CD4-positive, alpha-beta memory T cell (primary cell): ENCODE measurements around the gene MSH4. TPM values are rescaled to one million over a fixed set of nuclear protein-coding genes. Genes with fewer than 3 reads are reported as not detected.
A peak's percentile ranks its signal among the peaks of the same experiment; 100 is the strongest.

Experiments used
- CTCF ChIA-PET: fragments of 350-600 bp; sonication (Branson Sonifier 250); formaldehyde crosslinking; loops from one replicate; lab custom pipeline; 2021; ENCODE audit warnings: inconsistent platforms; ENCODE audit not compliant: partially characterized antibody; lab: Charles Lee
- POLR2A ChIA-PET: fragments of 350-600 bp; sonication (Branson Sonifier 250); formaldehyde crosslinking; loops from one replicate; lab custom pipeline; 2021; ENCODE audit not compliant: partially characterized antibody; lab: Charles Lee
- DNase-seq, 5 donors: peaks; one replicate each; pipeline versions ENCODE4 v3.0.0 to v3.0.0-alpha.2; 2020 to 2022; ENCODE audit warnings: mixed read lengths in 1 of 5
- H3K27ac ChIP-seq: one replicate; pipeline ENCODE4 v1.7.0; 2013; ENCODE audit warnings: low read depth, low read length
- H3K27me3 ChIP-seq: 2 replicates; pipeline ENCODE4 v1.7.0; 2013; ENCODE audit warnings: mild to moderate bottlenecking, low read length, moderate library complexity; ENCODE audit not compliant: insufficient read depth
- H3K36me3 ChIP-seq: 2 replicates; pipeline ENCODE4 v1.7.0; 2013; ENCODE audit warnings: mild to moderate bottlenecking, low read length, moderate library complexity; ENCODE audit not compliant: insufficient read depth
- H3K4me1 ChIP-seq: 2 replicates; pipeline ENCODE4 v1.7.0; 2013; ENCODE audit warnings: mild to moderate bottlenecking, low read length, moderate library complexity; ENCODE audit not compliant: insufficient read depth
- H3K4me3 ChIP-seq, 2 donors: one replicate each; pipeline ENCODE4 v1.7.0; 2013; ENCODE audit warnings: low read length in 2 of 2, mild to moderate bottlenecking in 1 of 2
- H3K9me3 ChIP-seq, 2 donors: one replicate each; pipeline ENCODE4 v1.7.0; 2013; ENCODE audit warnings: low read length in 2 of 2, control low read depth in 1 of 2; ENCODE audit not compliant: control insufficient read depth in 1 of 2
- H3K27ac Mint-ChIP-seq, 7 donors: one replicate each; pipeline ENCODE4 v1.8.0; 2020 to 2021; ENCODE audit warnings: mixed read lengths in 7 of 7, mild to moderate bottlenecking in 6 of 7, inconsistent platforms in 3 of 7, moderate library complexity in 3 of 7
- H3K27me3 Mint-ChIP-seq, 2 donors: one replicate each; pipeline ENCODE4 v1.8.0; 2020 to 2021; ENCODE audit warnings: mixed read lengths in 2 of 2
- H3K36me3 Mint-ChIP-seq, 2 donors: one replicate each; pipeline ENCODE4 v1.8.0; 2020 to 2021; ENCODE audit warnings: mixed read lengths in 2 of 2, inconsistent platforms in 1 of 2, mild to moderate bottlenecking in 1 of 2
- H3K4me1 Mint-ChIP-seq, 4 donors: one replicate each; pipeline ENCODE4 v1.8.0; 2020 to 2021; ENCODE audit warnings: mixed read lengths in 4 of 4, mild to moderate bottlenecking in 1 of 4
- H3K4me3 Mint-ChIP-seq, 8 donors: one replicate each; pipeline ENCODE4 v1.8.0; 2020 to 2021; ENCODE audit warnings: mixed read lengths in 8 of 8, mild to moderate bottlenecking in 7 of 8, moderate library complexity in 6 of 8, inconsistent platforms in 3 of 8
- H3K9me3 Mint-ChIP-seq, 8 donors: one replicate each; pipeline ENCODE4 v1.8.0; 2020 to 2021; ENCODE audit warnings: mixed read lengths in 8 of 8, mild to moderate bottlenecking in 5 of 8, inconsistent platforms in 3 of 8, moderate library complexity in 1 of 8
- intact Hi-C: fragments of 100-400 bp; cut with micrococcal nuclease; formaldehyde crosslinking; loops from one replicate; pipeline ENCODE4 v1.15.1; 2023
- polyA plus RNA-seq, 2 donors: library from polyadenylated mRNA; unstranded; fragments of 300-500 nt; fragmentation: Illumina TruSeq; gene quantifications; one replicate each; pipeline ENCODE4 v1.2.3, GENCODE V29; 2021
- total RNA-seq, 2 experiments: library from RNA; stranded (reverse); gene quantifications; one replicate each; pipeline ENCODE4 v1.2.3, GENCODE V29; 2021

MSH4 gene
- total and polyA plus RNA-seq, 4 experiments from 2014 or later, result 0.80 to 0.87 TPM; not detected in 2

- H3K4me1 ChIP-seq, result no peaks in the 10 kb centered on the region
- H3K4me3 ChIP-seq, result no peak overlapping the region
- ChIA-PET POLR2A (no interaction called here), CTCF (no interaction called here)
- Mint-ChIP-seq H3K36me3 (no peaks in the 10 kb centered on the region), H3K27me3 (peaks cover 0 to 1% of the 10 kb centered on the region in 2 donors), H3K4me3 (no peak overlapping the region), H3K9me3 (peaks cover 0 to 3% (median 0%) of the 10 kb centered on the region in 8 donors), H3K27ac (no peak overlapping the region), H3K4me1 (no peaks in the 10 kb centered on the region)
- no peak for DNase-seq
- H3K27ac ChIP-seq, result no peak overlapping the region
- H3K9me3 ChIP-seq, result no peaks in the 10 kb centered on the region
- intact Hi-C loops, result no loop called here
- no peaks in the 10 kb centered on the region for H3K27me3 ChIP-seq
- no peaks in the 10 kb centered on the region for H3K36me3 ChIP-seq
These were observed 58.3 kb downstream of the MSH4 start for GRCh38 chr1:75855010-75855409.

GRCh38 chr1:75855734-75856133 is 59.1 kb downstream of the MSH4 start:
- Histone ChIP-seq H3K4me3 (no peak overlapping the region), H3K27me3 (no peaks in the 10 kb centered on the region), H3K4me1 (no peaks in the 10 kb centered on the region), H3K9me3 (no peaks in the 10 kb centered on the region), H3K27ac (no peak overlapping the region), H3K36me3 (no peaks in the 10 kb centered on the region)
- Mint-ChIP-seq H3K27me3 (peaks cover 0 to 2% of the 10 kb centered on the region in 2 donors), H3K4me3 (no peak overlapping the region), H3K9me3 (peaks cover 0 to 3% (median 0%) of the 10 kb centered on the region in 8 donors), H3K27ac (no peak overlapping the region), H3K36me3 (no peaks in the 10 kb centered on the region), H3K4me1 (no peaks in the 10 kb centered on the region)
- POLR2A ChIA-PET, result no interaction called here
- no peak for DNase-seq
- CTCF ChIA-PET, result no interaction called here
- intact Hi-C loops, result no loop called here

- Histone ChIP-seq H3K4me3 (no peak overlapping the region), H3K36me3 (no peaks in the 10 kb centered on the region), H3K9me3 (no peaks in the 10 kb centered on the region), H3K4me1 (no peaks in the 10 kb centered on the region), H3K27ac (no peak overlapping the region), H3K27me3 (no peaks in the 10 kb centered on the region)
- DNase-seq, result no peak
- Mint-ChIP-seq H3K27ac (no peak overlapping the region), H3K36me3 (no peaks in the 10 kb centered on the region), H3K9me3 (peaks cover 0 to under 1% (median 0%) of the 10 kb centered on the region in 8 donors), H3K4me3 (no peak overlapping the region), H3K4me1 (no peaks in the 10 kb centered on the region), H3K27me3 (peaks cover 0 to 2% of the 10 kb centered on the region in 2 donors)
- CTCF ChIA-PET, result no interaction called here
- intact Hi-C loops, result no loop called here
- POLR2A ChIA-PET, result no interaction called here
These were observed 65.1 kb downstream of the MSH4 start for GRCh38 chr1:75861831-75862230.

- Histone ChIP-seq H3K27ac (no peak overlapping the region), H3K36me3 (no peaks in the 10 kb centered on the region), H3K27me3 (no peaks in the 10 kb centered on the region), H3K9me3 (no peaks in the 10 kb centered on the region), H3K4me3 (no peak overlapping the region), H3K4me1 (no peaks in the 10 kb centered on the region)
- ChIA-PET CTCF (no interaction called here), POLR2A (no interaction called here)
- H3K9me3 Mint-ChIP-seq, result peaks cover 0 to 5% (median 1%) of the 10 kb centered on the region in 8 donors
- peak overlapping the region in 1 of 7 donors; percentile 10 for H3K27ac Mint-ChIP-seq
- no peak for DNase-seq
- no peaks in the 10 kb centered on the region for H3K36me3 Mint-ChIP-seq
- H3K4me3 Mint-ChIP-seq, result no peak overlapping the region
- intact Hi-C loops, result no loop called here
- peaks cover 0 to 4% of the 10 kb centered on the region in 2 donors for H3K27me3 Mint-ChIP-seq
- no peaks in the 10 kb centered on the region for H3K4me1 Mint-ChIP-seq
These were observed 74.3 kb downstream of the MSH4 start for GRCh38 chr1:75870951-75871350.

GRCh38 chr1:75879985-75880384 is 83.3 kb downstream of the MSH4 start:
- intact Hi-C loops, result no loop called here
- ChIA-PET POLR2A (no interaction called here), CTCF (no interaction called here)
- DNase-seq, result no peak
- Histone ChIP-seq H3K9me3 (no peaks in the 10 kb centered on the region), H3K27me3 (no peaks in the 10 kb centered on the region), H3K4me3 (no peak overlapping the region), H3K4me1 (no peaks in the 10 kb centered on the region), H3K36me3 (no peaks in the 10 kb centered on the region), H3K27ac (no peak overlapping the region)
- Mint-ChIP-seq H3K9me3 (no peaks in the 10 kb centered on the region), H3K4me1 (no peaks in the 10 kb centered on the region), H3K27ac (no peak overlapping the region), H3K36me3 (no peaks in the 10 kb centered on the region), H3K4me3 (no peak overlapping the region), H3K27me3 (peaks cover 1 to 2% of the 10 kb centered on the region in 2 donors)

- CTCF ChIA-PET, result no interaction called here
- H3K27ac Mint-ChIP-seq, result no peak overlapping the region
- peaks cover 0 to under 1% of the 10 kb centered on the region in 2 donors for H3K27me3 Mint-ChIP-seq
- Histone ChIP-seq H3K36me3 (no peaks in the 10 kb centered on the region), H3K4me1 (no peaks in the 10 kb centered on the region), H3K4me3 (no peak overlapping the region), H3K9me3 (no peaks in the 10 kb centered on the region), H3K27ac (no peak overlapping the region), H3K27me3 (no peaks in the 10 kb centered on the region)
- H3K36me3 Mint-ChIP-seq, result no peaks in the 10 kb centered on the region
- no peak overlapping the region for H3K4me3 Mint-ChIP-seq
- no peak for DNase-seq
- POLR2A ChIA-PET, result no interaction called here
- H3K4me1 Mint-ChIP-seq, result no peaks in the 10 kb centered on the region
- H3K9me3 Mint-ChIP-seq, result no peaks in the 10 kb centered on the region
- intact Hi-C loops, result no loop called here
These were observed 87.8 kb downstream of the MSH4 start for GRCh38 chr1:75884437-75884836.

- Mint-ChIP-seq H3K27me3 (no peaks in the 10 kb centered on the region), H3K4me3 (no peak overlapping the region), H3K9me3 (peaks cover 0 to 10% (median 0%) of the 10 kb centered on the region in 8 donors), H3K27ac (no peak overlapping the region), H3K4me1 (no peaks in the 10 kb centered on the region), H3K36me3 (no peaks in the 10 kb centered on the region)
- no peaks in the 10 kb centered on the region for H3K36me3 ChIP-seq
- no peaks in the 10 kb centered on the region for H3K27me3 ChIP-seq
- no peaks in the 10 kb centered on the region for H3K4me1 ChIP-seq
- ChIA-PET CTCF (no interaction called here), POLR2A (no interaction called here)
- no peak overlapping the region for H3K4me3 ChIP-seq
- H3K27ac ChIP-seq, result no peak overlapping the region
- intact Hi-C loops, result no loop called here
- DNase-seq, result no peak
- H3K9me3 ChIP-seq, result no peaks in the 10 kb centered on the region
These were observed 104.7 kb downstream of the MSH4 start for GRCh38 chr1:75901371-75901770.

- Histone ChIP-seq H3K36me3 (no peaks in the 10 kb centered on the region), H3K4me1 (no peaks in the 10 kb centered on the region), H3K27me3 (no peaks in the 10 kb centered on the region), H3K27ac (no peak overlapping the region), H3K9me3 (no peaks in the 10 kb centered on the region), H3K4me3 (no peak overlapping the region)
- no peak overlapping the region for H3K27ac Mint-ChIP-seq
- no peaks in the 10 kb centered on the region for H3K36me3 Mint-ChIP-seq
- no peak overlapping the region for H3K4me3 Mint-ChIP-seq
- intact Hi-C loops, result no loop called here
- POLR2A ChIA-PET, result no interaction called here
- no peak for DNase-seq
- CTCF ChIA-PET, result no interaction called here
- H3K9me3 Mint-ChIP-seq, result peaks cover 5 to 36% (median 25%) of the 10 kb centered on the region in 8 donors
- H3K4me1 Mint-ChIP-seq, result no peaks in the 10 kb centered on the region
- H3K27me3 Mint-ChIP-seq, result no peaks in the 10 kb centered on the region
These were observed 112.1 kb downstream of the MSH4 start for GRCh38 chr1:75908717-75909152.
